Stimulated activated CD8-positive, alpha-beta memory T cell treated with anti-CD3 and anti-CD28 coated beads, Interleukin-4, amount 100 ng/mL, for 24 hours (primary cell): Measurements from ENCODE around the gene LRP3.

ENCODE experiments used
- DNase-seq: peaks from one replicate; pipeline ENCODE4 v3.0.0-alpha.2; 2020; ENCODE audit warnings: low read depth

The LRP3 gene

GRCh38 chr19:33238481-33239149 lies 44.5 kb downstream of the LRP3 start:
- no peak for DNase-seq

GRCh38 chr19:33239223-33239975 lies 45.3 kb downstream of the LRP3 start:
- no peak for DNase-seq

DNA sequence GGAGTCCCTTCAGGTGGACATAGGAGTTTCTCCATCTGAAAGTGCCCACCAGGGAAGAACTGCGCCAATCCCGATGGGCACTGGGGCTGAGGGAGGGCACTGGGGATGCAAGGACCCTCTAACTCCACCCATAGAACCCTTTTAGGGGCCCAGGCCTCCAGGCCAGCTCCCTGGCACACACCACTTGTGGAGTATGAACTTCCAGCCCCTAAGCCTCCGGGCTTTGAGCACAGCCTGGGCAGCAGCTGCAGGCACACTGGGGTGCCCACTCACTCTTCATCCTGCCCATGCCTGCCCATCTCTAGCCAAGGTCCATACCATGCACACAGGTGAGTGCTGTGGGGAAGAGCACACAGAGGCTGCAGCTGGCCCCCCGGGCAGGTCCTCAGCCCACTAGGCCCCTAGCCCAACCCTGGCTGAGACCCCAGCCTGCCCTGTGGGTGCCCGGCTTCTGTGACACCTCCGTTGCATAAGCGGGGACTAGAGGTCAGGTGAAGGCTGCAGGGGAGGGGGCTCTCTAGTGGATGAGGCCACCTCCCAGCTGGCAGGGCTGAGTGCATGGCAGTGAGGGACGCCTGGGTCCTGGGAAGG lies 46.1 kb downstream of the LRP3 start:
- DNase-seq = no peak

- no peak for DNase-seq
Observed at GRCh38 chr19:33241091-33241529, 47.0 kb downstream of the LRP3 start.

- DNase-seq = peak; percentile 31
Observed at GRCh38 chr19:33241530-33242101, 47.5 kb downstream of the LRP3 start.

GRCh38 chr19:33242131-33242530 lies 48.0 kb downstream of the LRP3 start:
- DNase-seq = no peak

GRCh38 chr19:33242911-33243310 lies 48.8 kb downstream of the LRP3 start:
- no peak for DNase-seq

- DNase-seq = no peak
Observed at GRCh38 chr19:33245948-33246708, 52.0 kb downstream of the LRP3 start.

GRCh38 chr19:33246709-33247440 lies 52.7 kb downstream of the LRP3 start:
- DNase-seq = no peak

GRCh38 chr19:33247441-33247819 lies 53.3 kb downstream of the LRP3 start:
- no peak for DNase-seq

DNA sequence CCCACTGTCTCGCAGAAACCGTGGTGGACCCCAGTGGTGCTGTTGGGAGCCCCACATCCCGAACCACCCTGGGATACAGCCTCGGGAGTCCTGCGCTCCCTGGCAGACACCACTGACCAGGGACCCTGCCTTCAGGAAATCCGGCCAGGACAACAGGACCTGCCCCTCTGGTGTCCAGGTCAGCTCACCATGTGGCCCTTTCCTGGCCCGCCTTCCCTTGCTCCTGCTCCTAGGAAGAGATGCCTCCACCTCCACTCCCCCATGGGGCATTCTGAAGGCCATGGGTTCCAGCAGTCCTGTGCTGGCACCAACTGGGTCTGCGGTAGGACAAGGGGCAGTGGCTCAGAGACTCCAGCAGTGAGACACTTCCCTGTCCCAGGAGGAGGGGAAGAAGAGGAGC lies 54.0 kb downstream of the LRP3 start:
- DNase-seq = no peak

DNA sequence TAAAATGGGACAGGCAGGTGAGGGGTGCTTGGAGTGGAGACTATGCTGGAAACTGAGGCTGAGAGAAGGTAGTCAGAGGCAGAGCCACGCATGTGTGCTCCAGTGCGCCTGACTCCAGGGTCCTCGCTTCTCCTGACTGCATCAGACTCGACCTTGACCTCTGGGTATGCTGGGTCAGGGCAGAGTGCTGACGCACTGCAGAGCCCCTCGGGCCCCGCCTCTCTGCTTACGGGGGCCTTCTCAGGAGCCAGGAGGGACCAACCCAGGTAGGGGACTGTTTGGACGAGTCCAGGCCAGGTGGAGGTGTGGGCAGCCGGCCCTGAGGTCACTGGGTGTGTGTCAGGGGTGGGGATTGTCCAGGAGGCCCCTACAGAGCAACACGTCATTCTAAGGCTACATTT lies 54.4 kb downstream of the LRP3 start:
- DNase-seq = no peak

DNA sequence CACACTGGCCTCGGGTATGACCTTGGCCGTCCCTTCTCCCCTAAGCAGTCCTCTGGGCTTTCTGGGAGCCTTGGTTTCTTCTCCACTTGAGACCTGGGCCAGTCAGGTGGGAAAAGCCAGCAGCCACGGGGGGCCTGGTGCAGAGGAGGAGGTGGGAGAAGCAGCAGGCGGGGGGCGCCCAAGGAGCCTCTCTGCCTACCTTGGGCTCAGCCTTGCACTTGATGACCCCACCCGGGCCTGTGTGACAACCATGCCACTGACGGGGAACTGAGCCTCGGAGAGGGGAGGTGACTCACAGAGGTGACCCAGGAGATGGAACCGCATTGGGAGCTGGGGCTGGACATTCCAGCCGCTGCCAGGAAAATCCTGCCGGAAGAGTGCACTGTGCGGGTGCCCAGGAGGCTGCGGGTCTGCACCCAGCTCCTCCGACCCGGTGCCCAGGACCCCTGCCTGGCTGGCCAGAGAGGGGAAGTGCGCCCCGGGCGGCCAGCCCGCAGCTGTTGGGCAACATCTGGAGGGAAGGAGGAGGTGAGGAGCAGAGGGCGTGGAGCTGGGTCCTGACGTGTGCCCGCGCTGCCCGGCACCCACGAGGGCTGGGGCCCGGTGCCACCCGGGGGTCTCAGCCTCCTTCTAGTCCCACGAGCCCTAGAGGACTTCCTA lies 55.0 kb downstream of the LRP3 start:
- no peak for DNase-seq

- DNase-seq = no peak
Observed at GRCh38 chr19:33249740-33250366, 55.7 kb downstream of the LRP3 start.

DNA sequence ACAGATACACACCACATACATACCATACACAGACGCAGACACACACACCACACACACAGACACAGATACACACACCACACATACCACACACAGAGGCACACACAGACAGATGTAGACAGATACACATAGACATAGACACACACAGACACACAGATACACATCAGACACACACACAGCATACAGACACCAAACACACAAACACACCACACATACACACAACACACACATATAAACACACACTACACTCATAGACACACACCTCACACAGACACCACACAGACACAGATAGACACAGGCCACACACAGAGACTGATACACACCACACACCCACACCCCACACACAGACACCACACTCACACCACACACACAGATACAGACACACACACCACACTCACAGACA lies 56.4 kb downstream of the LRP3 start:
- no peak for DNase-seq

GRCh38 chr19:33251076-33251475 lies 56.9 kb downstream of the LRP3 start:
- DNase-seq = no peak

DNA sequence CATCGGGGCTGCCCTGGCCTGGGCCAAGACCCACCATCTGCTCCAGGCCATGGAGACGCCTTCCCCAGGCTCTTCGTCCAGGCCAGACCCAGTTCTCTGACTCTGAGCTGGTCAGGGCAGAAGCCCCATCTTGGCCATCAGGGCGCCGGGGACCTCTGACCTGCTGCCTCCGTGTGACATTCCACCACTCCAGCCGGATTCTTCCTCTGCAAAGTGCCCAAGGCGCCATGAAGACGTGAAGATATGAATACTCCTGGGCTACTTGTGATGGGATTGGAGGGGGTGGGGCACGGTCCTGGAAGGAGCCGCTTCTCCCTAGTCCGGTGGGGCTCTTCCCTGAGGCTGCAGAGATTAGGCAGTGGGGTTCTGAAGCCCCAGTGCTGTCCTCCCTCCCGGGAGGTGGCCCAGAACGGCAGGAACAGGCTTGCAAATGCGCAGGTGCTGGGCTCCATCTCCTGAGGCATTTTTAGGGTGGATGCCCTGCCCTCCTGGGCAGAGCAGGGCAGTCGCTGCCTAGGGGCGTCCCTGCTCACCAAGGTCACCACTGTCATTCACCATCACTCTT lies 57.5 kb downstream of the LRP3 start:
- DNase-seq = no peak

- no peak for DNase-seq
Observed at GRCh38 chr19:33252418-33252962, 58.4 kb downstream of the LRP3 start.

DNA sequence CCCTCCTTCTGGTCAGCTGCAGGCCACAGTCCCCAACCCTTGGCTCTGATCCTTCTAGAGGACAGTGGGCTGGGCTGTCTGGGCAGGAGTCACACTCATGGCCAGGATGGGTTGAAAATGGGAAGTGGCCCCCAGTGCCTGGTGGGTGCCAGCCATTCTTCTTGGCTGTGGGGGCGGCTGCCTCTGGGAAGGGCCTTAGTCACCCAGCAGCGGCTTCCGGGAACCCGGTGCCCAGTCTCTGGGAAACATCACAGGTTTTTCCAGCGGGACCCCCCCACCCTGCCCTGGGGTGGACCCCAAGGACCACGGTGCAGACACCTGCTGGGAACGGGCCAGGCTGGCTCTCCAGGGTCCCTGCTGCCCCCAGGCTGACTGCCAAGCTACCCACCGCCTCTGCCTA lies 58.8 kb downstream of the LRP3 start:
- DNase-seq = no peak

DNA sequence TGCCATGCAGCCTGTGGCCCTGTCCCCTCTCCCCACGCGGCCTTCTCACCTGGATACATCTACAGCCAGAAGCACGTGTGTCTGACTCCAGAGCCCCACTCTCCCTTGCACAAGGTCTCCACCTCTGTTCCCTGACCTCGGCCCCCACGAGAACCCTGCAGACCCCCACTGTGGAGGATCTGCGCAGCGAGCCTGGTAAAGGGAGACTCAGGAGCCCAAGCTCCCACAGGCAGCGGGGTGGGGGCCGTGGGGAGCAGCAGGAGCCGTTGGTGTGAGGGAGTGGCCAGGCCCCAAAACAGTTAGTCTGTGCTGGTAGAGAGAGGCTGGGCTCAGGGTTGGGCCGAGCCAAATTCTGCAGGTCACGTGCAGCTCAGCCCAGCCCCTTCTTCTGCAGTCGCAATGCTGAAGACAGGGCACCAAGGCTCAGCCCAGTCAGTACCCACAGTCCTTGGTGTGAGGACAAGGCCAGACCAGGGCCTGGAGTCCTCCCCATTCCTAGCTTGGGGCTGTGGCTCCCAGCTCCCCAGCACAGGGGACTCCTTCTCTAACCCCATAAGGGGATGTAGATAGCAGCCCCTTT lies 60.2 kb downstream of the LRP3 start:
- DNase-seq = no peak
